ENCODE results near the gene MUSK. TPM values are rescaled to one million over a fixed set of nuclear protein-coding genes. Genes with fewer than 3 reads are reported as not detected.

The MUSK gene
- total and polyA plus RNA-seq, 2 donors (not counting 1 experiment from before 2014, with no cell fraction given), result not detected

DNA sequence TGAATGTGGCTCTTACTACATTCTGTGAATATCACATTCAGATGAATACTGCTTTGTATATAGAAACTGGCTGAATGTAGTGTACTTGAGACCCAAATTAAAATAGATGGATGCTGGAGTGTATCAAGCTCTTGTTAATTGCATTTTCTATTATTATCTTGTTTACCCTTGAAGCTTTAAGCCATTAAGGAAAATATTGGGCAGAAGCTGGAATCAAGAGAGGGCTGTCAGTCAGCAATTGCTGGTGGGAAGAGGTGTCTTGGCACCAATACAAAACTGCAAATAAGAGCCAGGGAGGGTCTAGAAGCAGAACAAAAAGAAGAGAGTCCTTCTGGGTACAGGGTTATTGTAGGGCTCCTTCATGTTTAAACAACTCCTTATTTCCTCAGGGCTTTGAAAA, 38.8 kb downstream of the MUSK start:
- no peaks in the 10 kb centered on the region for H3K79me2 ChIP-seq (ENCODE audit: control insufficient read depth, insufficient read depth, low read length)
- H3K4me2 ChIP-seq (replicated peaks; ENCODE audit: low read depth, low read length, poor library complexity, severe bottlenecking), result no peak overlapping the region
- Mint-ChIP-seq H3K4me1 (no peaks in the 10 kb centered on the region), H3K27me3 (no peaks in the 10 kb centered on the region), H3K9me3 (ENCODE audit: insufficient read depth) (no peaks in the 10 kb centered on the region), H3K4me3 (no peak overlapping the region), H3K27ac (no peak overlapping the region)
- H3K4me1 ChIP-seq (ENCODE audit: control insufficient read depth in 2 of 2, insufficient read depth in 2 of 2, low read length in 2 of 2), result no peaks in the 10 kb centered on the region
- intact Hi-C loops (cut with micrococcal nuclease), result no loop called here
- no peak overlapping the region for H3K4me3 ChIP-seq (ENCODE audit: control extremely low read depth in 1 of 5, extremely low read depth in 1 of 5, insufficient read depth in 1 of 5, low read depth in 2 of 5, low read length in 4 of 5)
- no peak overlapping the region for H3K9ac ChIP-seq (ENCODE audit: low read length)
- ChIA-PET POLR2A (no interaction called here), CTCF (no interaction called here)
- no peak overlapping the region for H2AFZ ChIP-seq (ENCODE audit: insufficient read depth, low read depth, low read length, poor library complexity, severe bottlenecking)
- no peaks in the 10 kb centered on the region for H3K9me3 ChIP-seq (ENCODE audit: control extremely low read depth in 1 of 3, control insufficient read depth in 2 of 3, insufficient read depth in 1 of 3, low read length in 2 of 3)
- H3K27ac ChIP-seq (ENCODE audit: low read length in 2 of 2), result no peak overlapping the region
- ATAC-seq (ENCODE audit: low read depth), result no peak
- TF ChIP-seq, protein P1, sequence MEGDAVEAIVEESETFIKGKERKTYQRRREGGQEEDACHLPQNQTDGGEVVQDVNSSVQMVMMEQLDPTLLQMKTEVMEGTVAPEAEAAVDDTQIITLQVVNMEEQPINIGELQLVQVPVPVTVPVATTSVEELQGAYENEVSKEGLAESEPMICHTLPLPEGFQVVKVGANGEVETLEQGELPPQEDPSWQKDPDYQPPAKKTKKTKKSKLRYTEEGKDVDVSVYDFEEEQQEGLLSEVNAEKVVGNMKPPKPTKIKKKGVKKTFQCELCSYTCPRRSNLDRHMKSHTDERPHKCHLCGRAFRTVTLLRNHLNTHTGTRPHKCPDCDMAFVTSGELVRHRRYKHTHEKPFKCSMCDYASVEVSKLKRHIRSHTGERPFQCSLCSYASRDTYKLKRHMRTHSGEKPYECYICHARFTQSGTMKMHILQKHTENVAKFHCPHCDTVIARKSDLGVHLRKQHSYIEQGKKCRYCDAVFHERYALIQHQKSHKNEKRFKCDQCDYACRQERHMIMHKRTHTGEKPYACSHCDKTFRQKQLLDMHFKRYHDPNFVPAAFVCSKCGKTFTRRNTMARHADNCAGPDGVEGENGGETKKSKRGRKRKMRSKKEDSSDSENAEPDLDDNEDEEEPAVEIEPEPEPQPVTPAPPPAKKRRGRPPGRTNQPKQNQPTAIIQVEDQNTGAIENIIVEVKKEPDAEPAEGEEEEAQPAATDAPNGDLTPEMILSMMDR (IDR thresholded peaks at IDR 0.05), result no peak
- TF ChIP-seq EZH2 (IDR thresholded peaks at IDR 0.05; ENCODE audit: borderline replicate concordance, insufficient read depth, low read depth, low read length, poor library complexity, severe bottlenecking), result no peak
- no peak for DNase-seq
- no peaks in the 10 kb centered on the region for H4K20me1 ChIP-seq (ENCODE audit: control insufficient read depth, insufficient read depth, low read length, poor library complexity, severe bottlenecking)
- H3K36me3 ChIP-seq (replicated peaks in 1 of 2; ENCODE audit: control extremely low read depth in 1 of 2, control insufficient read depth in 1 of 2, extremely low read depth in 1 of 2, insufficient read depth in 2 of 2, low read length in 1 of 2), result no peaks in the 10 kb centered on the region
- H3K27me3 ChIP-seq (replicated peaks in 1 of 4; ENCODE audit: control extremely low read depth in 1 of 4, control insufficient read depth in 3 of 4, insufficient read depth in 4 of 4, low read length in 3 of 4), result no peaks in the 10 kb centered on the region

DNA sequence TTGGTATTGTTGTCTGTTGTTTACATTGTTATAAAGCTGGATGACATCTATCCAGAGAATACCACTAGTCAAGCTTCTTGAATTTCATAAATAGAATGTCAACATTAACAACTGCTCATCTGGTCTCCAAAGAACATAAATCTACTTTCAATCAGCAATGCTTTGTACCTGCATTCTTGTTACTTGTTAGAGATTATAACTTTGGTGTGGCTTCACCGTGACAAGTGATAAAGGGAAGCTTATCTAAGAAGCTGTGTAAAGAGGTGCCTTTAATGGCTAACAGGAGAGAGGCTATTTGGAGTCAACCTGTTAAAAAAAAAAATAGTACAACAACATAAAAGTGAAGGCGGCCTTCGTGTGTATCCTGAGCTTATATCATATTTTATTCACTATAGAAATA, 41.8 kb downstream of the MUSK start:
- WGBS (ENCODE audit: insufficient coverage), result no CpG with 5 or more reads among the region's 3 CpGs
- Histone ChIP-seq H2AFZ (ENCODE audit: insufficient read depth, low read depth, low read length, poor library complexity, severe bottlenecking) (no peak overlapping the region), H3K9me3 (ENCODE audit: control extremely low read depth in 1 of 3, control insufficient read depth in 2 of 3, insufficient read depth in 1 of 3, low read length in 2 of 3) (no peaks in the 10 kb centered on the region), H3K9ac (ENCODE audit: low read length) (no peak overlapping the region), H3K79me2 (ENCODE audit: control insufficient read depth, insufficient read depth, low read length) (no peaks in the 10 kb centered on the region), H4K20me1 (ENCODE audit: control insufficient read depth, insufficient read depth, low read length, poor library complexity, severe bottlenecking) (no peaks in the 10 kb centered on the region), H3K4me2 (replicated peaks; ENCODE audit: low read depth, low read length, poor library complexity, severe bottlenecking) (no peak overlapping the region), H3K27me3 (replicated peaks in 1 of 4; ENCODE audit: control extremely low read depth in 1 of 4, control insufficient read depth in 3 of 4, insufficient read depth in 4 of 4, low read length in 3 of 4) (no peaks in the 10 kb centered on the region), H3K4me1 (ENCODE audit: control insufficient read depth in 2 of 2, insufficient read depth in 2 of 2, low read length in 2 of 2) (no peaks in the 10 kb centered on the region), H3K4me3 (ENCODE audit: control extremely low read depth in 1 of 5, extremely low read depth in 1 of 5, insufficient read depth in 1 of 5, low read depth in 2 of 5, low read length in 4 of 5) (no peak overlapping the region), H3K27ac (ENCODE audit: low read length in 2 of 2) (no peak overlapping the region), H3K36me3 (replicated peaks in 1 of 2; ENCODE audit: control extremely low read depth in 1 of 2, control insufficient read depth in 1 of 2, extremely low read depth in 1 of 2, insufficient read depth in 2 of 2, low read length in 1 of 2) (no peaks in the 10 kb centered on the region)
- ChIA-PET POLR2A (no interaction called here), CTCF (no interaction called here)
- H3K9me3 Mint-ChIP-seq (ENCODE audit: insufficient read depth), result no peaks in the 10 kb centered on the region
- intact Hi-C loops (cut with micrococcal nuclease), result no loop called here
- TF ChIP-seq EZH2 (IDR thresholded peaks at IDR 0.05; ENCODE audit: borderline replicate concordance, insufficient read depth, low read depth, low read length, poor library complexity, severe bottlenecking), result no peak
- DNase-seq (no peak), ATAC-seq (ENCODE audit: low read depth) (no peak)
- H3K4me3 Mint-ChIP-seq, result no peak overlapping the region
- H3K4me1 Mint-ChIP-seq, result no peaks in the 10 kb centered on the region
- no peak overlapping the region for H3K27ac Mint-ChIP-seq
- no peaks in the 10 kb centered on the region for H3K27me3 Mint-ChIP-seq
